Panc1 (cell line): ENCODE data around the gene WDR6. TPM values are rescaled to one million over a fixed set of nuclear protein-coding genes. Genes with fewer than 3 reads are reported as not detected.

ENCODE experiments used
- ATAC-seq: fragments of 200-7000 bp; cut with Tn5 transposase; 2 replicates; pipeline ENCODE4 v1.9.1; 2020; ENCODE audit warnings: mild to moderate bottlenecking, moderate library complexity
- BruUV-seq: library from RNA; stranded (reverse); fragments of 400-500 nt; replicated peaks from 2 replicates; lab custom pipeline; 2021; lab: Mats Ljungman, UMichigan
- CTCF ChIA-PET: fragments of 300-600 bp; sonication (Branson Sonifier 250); formaldehyde crosslinking; loops from one replicate; lab custom pipeline; 2022; ENCODE audit warnings: antibody characterized with exemption; lab: Charles Lee
- POLR2A ChIA-PET: fragments of 300-600 bp; sonication (Branson Sonifier 250); formaldehyde crosslinking; loops from one replicate; lab custom pipeline; 2022; ENCODE audit warnings: antibody characterized with exemption; lab: Charles Lee
- DNase-seq: peaks from one replicate; pipeline ENCODE4 v3.0.0-alpha.2; 2010; ENCODE audit warnings: low read depth, low spot score
- H3K27ac ChIP-seq: 2 replicates; pipeline ENCODE4 v1.5.1; 2011; ENCODE audit warnings: mild to moderate bottlenecking, low read length, inconsistent platforms
- H3K27me3 ChIP-seq: fragments of 200-500 bp; sonication (Bioruptor generic); 2 replicates; pipeline ENCODE4 v1.6.0; 2014; ENCODE audit warnings: low read length, inconsistent platforms; ENCODE audit not compliant: control insufficient read depth, insufficient read depth
- H3K36me3 ChIP-seq: fragments of 200-500 bp; sonication (Bioruptor generic); 2 replicates; pipeline ENCODE4 v1.5.1; 2014; ENCODE audit warnings: inconsistent platforms, mild to moderate bottlenecking, low read length, moderate library complexity; ENCODE audit not compliant: control insufficient read depth, insufficient read depth
- H3K4me1 ChIP-seq: 2 replicates; pipeline ENCODE4 v1.5.1; 2011; ENCODE audit warnings: inconsistent platforms, mild to moderate bottlenecking, low read length, moderate library complexity; ENCODE audit not compliant: control insufficient read depth, insufficient read depth
- H3K4me3 ChIP-seq, 2 experiments: 2 replicates each; pipeline ENCODE4 v1.5.1; 2011 to 2012; ENCODE audit warnings: low read depth in 2 of 2, low read length in 2 of 2, mild to moderate bottlenecking in 2 of 2, inconsistent platforms in 1 of 2, moderate library complexity in 1 of 2
- H3K9me3 ChIP-seq: fragments of 200-500 bp; sonication (Bioruptor generic); 2 replicates; pipeline ENCODE4 v1.5.1; 2014; ENCODE audit warnings: low read depth, mild to moderate bottlenecking, inconsistent platforms, low read length, moderate library complexity; ENCODE audit not compliant: control insufficient read depth, insufficient read depth
- POLR2AphosphoS5 ChIP-seq: IDR thresholded peaks from 2 replicates; pipeline ENCODE4 v1.6.1; 2012; ENCODE audit warnings: mild to moderate bottlenecking, low read depth, low read length, moderate library complexity
- SIN3A ChIP-seq: IDR thresholded peaks from 2 replicates; pipeline ENCODE4 v1.6.1; 2012; ENCODE audit warnings: low read depth, mild to moderate bottlenecking, low read length, moderate library complexity, borderline replicate concordance; ENCODE audit not compliant: insufficient read depth
- TCF7L2 ChIP-seq: IDR thresholded peaks from 2 replicates; pipeline ENCODE4 v1.6.1; 2011; ENCODE audit warnings: mild to moderate bottlenecking, low read depth, low read length, inconsistent platforms
- in situ Hi-C: cut with HindIII; loops from 2 replicates; pipeline ENCODE4 v1.10.0; 2016; ENCODE audit warnings: low sequenced_read_pairs, low pct_unique_long_range_greater_than_20kb
- intact Hi-C: fragments of 100-400 bp; cut with micrococcal nuclease; formaldehyde crosslinking; loops from one replicate; pipeline ENCODE4 v1.10.0; 2022; ENCODE audit not compliant: unreplicated experiment
- total RNA-seq: library from RNA; stranded (reverse); gene quantifications from one replicate; pipeline ENCODE4 v1.2.1, GENCODE V29; 2021; ENCODE audit not compliant: unreplicated experiment
- TF ChIP-seq, protein P1 (sequence below): fragments of 450-650 bp; IDR thresholded peaks from 2 replicates; pipeline ENCODE4 v1.5.1; 2017; ENCODE audit warnings: mild to moderate bottlenecking
- TF ChIP-seq, protein P2 (sequence below), 2 experiments: IDR thresholded peaks; 2 replicates each; pipeline ENCODE4 v1.6.1; 2011 to 2012; ENCODE audit warnings: low read depth in 2 of 2, control low read depth in 1 of 2, low read length in 1 of 2, mild to moderate bottlenecking in 1 of 2, moderate library complexity in 1 of 2; ENCODE audit not compliant: insufficient read depth in 1 of 2

WDR6 gene
- total RNA-seq, 1 experiment from 2014 or later, result 142 TPM

DNA sequence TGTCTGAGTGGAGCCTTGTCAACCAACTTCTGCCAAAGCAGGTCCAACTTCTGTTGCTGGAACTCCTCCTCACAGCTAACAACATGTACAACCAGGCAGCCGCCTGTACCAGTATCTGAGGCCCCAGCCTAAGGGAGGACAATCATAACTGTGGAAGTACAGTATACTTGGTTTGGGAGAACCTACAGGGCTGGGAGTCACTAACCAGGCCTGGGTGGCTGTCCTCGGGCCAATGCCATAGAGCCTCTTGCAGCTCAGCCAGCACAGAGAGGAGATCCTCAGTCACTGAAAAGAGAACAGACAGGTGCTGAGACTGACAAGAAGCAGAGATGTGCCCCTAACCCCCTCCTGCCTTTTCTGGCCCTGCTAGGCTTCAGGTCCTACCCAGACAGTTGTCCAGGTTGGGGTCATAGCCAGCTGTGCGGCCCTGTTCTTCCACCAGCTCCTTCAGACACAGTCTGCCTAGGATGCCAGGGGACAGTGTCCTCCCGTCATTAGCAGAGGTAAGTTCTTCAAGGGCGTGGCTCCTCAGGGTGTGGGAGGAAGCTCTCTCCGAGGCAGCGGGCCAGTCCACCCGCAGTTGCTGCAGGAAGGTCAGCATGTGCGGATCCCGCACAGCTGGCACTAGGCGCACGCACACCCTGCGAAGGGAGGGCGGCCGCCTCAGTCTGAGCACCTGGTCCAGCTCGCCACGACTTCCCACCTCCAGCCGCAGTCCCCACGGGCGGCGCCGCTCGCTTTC lies 10.2 kb downstream of the WDR6 start:
- intact Hi-C loops (no loop called here), in situ Hi-C loops (no loop called here)
- Histone ChIP-seq H3K27me3 (no peaks in the 10 kb centered on the region), H3K36me3 (peaks cover 7% of the 10 kb centered on the region; the same call in 1 of the 2 replicates), H3K27ac (peak overlapping the region; percentile 97), H3K4me3 (peak overlapping the region; percentile 71 to 90), H3K9me3 (no peaks in the 10 kb centered on the region), H3K4me1 (peaks cover 8% of the 10 kb centered on the region)
- ATAC-seq (peak; percentile 0; the same call in 1 of the 2 replicates), DNase-seq (no peak)
- ChIA-PET POLR2A (interaction anchor here (1.1 to 1.2 kb wide), 2 partner anchors 10 to 28 kb away, joined by 3 to 4 read pairs; partner anchors contain the start of genes P4HTM and WDR6), CTCF (interaction anchor here (0.9 kb wide), 1 partner anchor 10 kb away, joined by 5 read pairs; the partner anchor contains the start of gene WDR6)
- BruUV-seq, result no TSS peak
- TF ChIP-seq, protein P1, sequence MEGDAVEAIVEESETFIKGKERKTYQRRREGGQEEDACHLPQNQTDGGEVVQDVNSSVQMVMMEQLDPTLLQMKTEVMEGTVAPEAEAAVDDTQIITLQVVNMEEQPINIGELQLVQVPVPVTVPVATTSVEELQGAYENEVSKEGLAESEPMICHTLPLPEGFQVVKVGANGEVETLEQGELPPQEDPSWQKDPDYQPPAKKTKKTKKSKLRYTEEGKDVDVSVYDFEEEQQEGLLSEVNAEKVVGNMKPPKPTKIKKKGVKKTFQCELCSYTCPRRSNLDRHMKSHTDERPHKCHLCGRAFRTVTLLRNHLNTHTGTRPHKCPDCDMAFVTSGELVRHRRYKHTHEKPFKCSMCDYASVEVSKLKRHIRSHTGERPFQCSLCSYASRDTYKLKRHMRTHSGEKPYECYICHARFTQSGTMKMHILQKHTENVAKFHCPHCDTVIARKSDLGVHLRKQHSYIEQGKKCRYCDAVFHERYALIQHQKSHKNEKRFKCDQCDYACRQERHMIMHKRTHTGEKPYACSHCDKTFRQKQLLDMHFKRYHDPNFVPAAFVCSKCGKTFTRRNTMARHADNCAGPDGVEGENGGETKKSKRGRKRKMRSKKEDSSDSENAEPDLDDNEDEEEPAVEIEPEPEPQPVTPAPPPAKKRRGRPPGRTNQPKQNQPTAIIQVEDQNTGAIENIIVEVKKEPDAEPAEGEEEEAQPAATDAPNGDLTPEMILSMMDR, result no peak
- TF ChIP-seq, protein P2, sequence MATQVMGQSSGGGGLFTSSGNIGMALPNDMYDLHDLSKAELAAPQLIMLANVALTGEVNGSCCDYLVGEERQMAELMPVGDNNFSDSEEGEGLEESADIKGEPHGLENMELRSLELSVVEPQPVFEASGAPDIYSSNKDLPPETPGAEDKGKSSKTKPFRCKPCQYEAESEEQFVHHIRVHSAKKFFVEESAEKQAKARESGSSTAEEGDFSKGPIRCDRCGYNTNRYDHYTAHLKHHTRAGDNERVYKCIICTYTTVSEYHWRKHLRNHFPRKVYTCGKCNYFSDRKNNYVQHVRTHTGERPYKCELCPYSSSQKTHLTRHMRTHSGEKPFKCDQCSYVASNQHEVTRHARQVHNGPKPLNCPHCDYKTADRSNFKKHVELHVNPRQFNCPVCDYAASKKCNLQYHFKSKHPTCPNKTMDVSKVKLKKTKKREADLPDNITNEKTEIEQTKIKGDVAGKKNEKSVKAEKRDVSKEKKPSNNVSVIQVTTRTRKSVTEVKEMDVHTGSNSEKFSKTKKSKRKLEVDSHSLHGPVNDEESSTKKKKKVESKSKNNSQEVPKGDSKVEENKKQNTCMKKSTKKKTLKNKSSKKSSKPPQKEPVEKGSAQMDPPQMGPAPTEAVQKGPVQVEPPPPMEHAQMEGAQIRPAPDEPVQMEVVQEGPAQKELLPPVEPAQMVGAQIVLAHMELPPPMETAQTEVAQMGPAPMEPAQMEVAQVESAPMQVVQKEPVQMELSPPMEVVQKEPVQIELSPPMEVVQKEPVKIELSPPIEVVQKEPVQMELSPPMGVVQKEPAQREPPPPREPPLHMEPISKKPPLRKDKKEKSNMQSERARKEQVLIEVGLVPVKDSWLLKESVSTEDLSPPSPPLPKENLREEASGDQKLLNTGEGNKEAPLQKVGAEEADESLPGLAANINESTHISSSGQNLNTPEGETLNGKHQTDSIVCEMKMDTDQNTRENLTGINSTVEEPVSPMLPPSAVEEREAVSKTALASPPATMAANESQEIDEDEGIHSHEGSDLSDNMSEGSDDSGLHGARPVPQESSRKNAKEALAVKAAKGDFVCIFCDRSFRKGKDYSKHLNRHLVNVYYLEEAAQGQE (IDR thresholded peaks at IDR 0.05; ENCODE audit: insufficient read depth in 1 of 2, low read depth in 2 of 2, low read length in 1 of 2), result no peak
- no peak for TF ChIP-seq TCF7L2
- TF ChIP-seq POLR2AphosphoS5, result no peak

DNA sequence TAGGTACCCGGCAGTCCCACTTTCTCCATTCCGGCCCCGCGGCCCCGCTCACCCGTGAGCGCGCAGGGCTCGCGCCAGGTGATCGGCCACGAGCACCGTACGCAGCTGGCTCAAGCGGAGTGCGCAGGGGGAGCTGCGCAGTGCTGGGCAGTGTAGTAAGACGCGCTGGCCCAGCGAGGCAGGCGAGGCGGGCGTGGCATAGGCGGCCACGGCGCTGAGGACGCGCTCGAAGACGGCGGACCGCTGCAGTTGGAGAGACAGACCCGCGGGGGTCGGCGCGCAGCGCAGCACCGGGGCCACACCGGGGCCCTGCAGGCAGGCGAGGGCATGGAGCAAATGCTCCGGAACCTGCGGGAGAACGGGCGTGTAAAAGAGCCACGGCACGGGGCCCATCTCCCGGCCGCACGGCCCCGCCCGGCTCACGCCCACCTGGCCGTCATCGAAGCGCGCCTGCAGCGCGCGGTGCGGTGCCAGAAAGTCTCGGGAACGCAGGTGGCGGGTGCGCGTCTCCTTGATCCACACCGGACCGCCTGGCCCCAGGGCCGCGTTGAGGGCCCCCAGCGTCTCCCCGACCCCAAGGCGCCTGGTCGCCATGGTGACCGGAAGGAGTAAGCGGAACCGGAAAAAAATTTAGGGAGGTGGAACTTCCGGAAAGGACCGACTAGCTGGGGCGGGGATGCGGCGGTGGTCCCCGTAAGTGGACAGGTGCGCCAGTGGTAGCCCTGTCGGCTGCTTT lies 10.9 kb downstream of the WDR6 start, which contains the start of gene DALRD3:
Gene DALRD3, minus strand, starts transcription at position 610 of the 736 bp plus-strand sequence. Its CDS starts 16 bp downstream, at position 594.
- Histone ChIP-seq H3K4me3 (peak within 1 kb of the TSS; percentile 71 to 90), H3K36me3 (peaks cover 7% of the 10 kb centered on the region; the same call in 1 of the 2 replicates), H3K9me3 (no peaks in the 10 kb centered on the region), H3K27me3 (no peaks in the 10 kb centered on the region), H3K4me1 (peaks cover 10% of the 10 kb centered on the region), H3K27ac (peak within 1 kb of the TSS; percentile 97)
- intact Hi-C loops, result no loop called here
- TF ChIP-seq, protein P2 (IDR thresholded peaks at IDR 0.05; ENCODE audit: insufficient read depth in 1 of 2, low read depth in 2 of 2, low read length in 1 of 2), result peak in 1 of 2 experiments; percentile 10; a peak in 1 of 4 replicates
- TF ChIP-seq SIN3A (peak; percentile 77; the same call in 1 of the 2 replicates), POLR2AphosphoS5 (peak; percentile 96), TCF7L2 (peak; percentile 80)
- TF ChIP-seq, protein P1, result no peak
- CTCF ChIA-PET, result interaction anchor here (0.9 kb wide), 1 partner anchor 11 kb away, joined by 5 read pairs; the partner anchor contains the start of gene WDR6
- in situ Hi-C loops, result no loop called here
- peak; percentile 62 for ATAC-seq
- no peak for DNase-seq
- POLR2A ChIA-PET, result interaction anchor here (1.1 kb wide), 1 partner anchor 11 kb away, joined by 4 read pairs; the partner anchor contains the start of gene WDR6
- BruUV-seq, result no TSS peak
